Breast epithelium (tissue), 3 donors: Measurements from ENCODE around the gene MS4A14.

Source experiments
- POLR2A ChIP-seq: fragments of 450-650 bp; IDR thresholded peaks from one replicate; pipeline ENCODE4 v1.6.1; 2016; ENCODE audit warnings: antibody characterized with exemption, mild to moderate bottlenecking, moderate library complexity
- TF ChIP-seq, protein P1 (sequence below), 3 donors: fragments of 450-650 bp; IDR thresholded peaks; one replicate each; pipeline ENCODE4 v1.5.1; 2016 to 2017; ENCODE audit warnings: antibody characterized with exemption in 3 of 3, mild to moderate bottlenecking in 3 of 3, moderate library complexity in 3 of 3

GRCh38 chr11:60360621-60361020 lies 35.6 kb upstream of the MS4A14 start:
- TF ChIP-seq, protein P1, sequence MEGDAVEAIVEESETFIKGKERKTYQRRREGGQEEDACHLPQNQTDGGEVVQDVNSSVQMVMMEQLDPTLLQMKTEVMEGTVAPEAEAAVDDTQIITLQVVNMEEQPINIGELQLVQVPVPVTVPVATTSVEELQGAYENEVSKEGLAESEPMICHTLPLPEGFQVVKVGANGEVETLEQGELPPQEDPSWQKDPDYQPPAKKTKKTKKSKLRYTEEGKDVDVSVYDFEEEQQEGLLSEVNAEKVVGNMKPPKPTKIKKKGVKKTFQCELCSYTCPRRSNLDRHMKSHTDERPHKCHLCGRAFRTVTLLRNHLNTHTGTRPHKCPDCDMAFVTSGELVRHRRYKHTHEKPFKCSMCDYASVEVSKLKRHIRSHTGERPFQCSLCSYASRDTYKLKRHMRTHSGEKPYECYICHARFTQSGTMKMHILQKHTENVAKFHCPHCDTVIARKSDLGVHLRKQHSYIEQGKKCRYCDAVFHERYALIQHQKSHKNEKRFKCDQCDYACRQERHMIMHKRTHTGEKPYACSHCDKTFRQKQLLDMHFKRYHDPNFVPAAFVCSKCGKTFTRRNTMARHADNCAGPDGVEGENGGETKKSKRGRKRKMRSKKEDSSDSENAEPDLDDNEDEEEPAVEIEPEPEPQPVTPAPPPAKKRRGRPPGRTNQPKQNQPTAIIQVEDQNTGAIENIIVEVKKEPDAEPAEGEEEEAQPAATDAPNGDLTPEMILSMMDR (IDR thresholded peaks at IDR 0.05): no peak
- TF ChIP-seq POLR2A: no peak
